Nephron progenitor cell (in vitro differentiated cells): Measurements from ENCODE around the gene TMPRSS11F.

Source experiments
- DNase-seq: peaks from one replicate; pipeline ENCODE4 v3.0.0; 2021
- H3K27ac Mint-ChIP-seq: 2 replicates; pipeline ENCODE4 v1.8.0; 2021; ENCODE audit warnings: mild to moderate bottlenecking, moderate library complexity, mixed read lengths
- H3K27me3 Mint-ChIP-seq: 2 replicates; pipeline ENCODE4 v1.8.0; 2021; ENCODE audit warnings: mild to moderate bottlenecking, low read depth, mixed read lengths; ENCODE audit not compliant: poor library complexity
- H3K36me3 Mint-ChIP-seq: 2 replicates; pipeline ENCODE4 v1.8.0; 2021; ENCODE audit warnings: low read depth, mixed read lengths
- H3K4me1 Mint-ChIP-seq: 2 replicates; pipeline ENCODE4 v1.8.0; 2021; ENCODE audit warnings: mixed read lengths
- H3K4me3 Mint-ChIP-seq: 2 replicates; pipeline ENCODE4 v1.8.0; 2021; ENCODE audit warnings: mild to moderate bottlenecking, moderate library complexity, mixed read lengths
- H3K9me3 Mint-ChIP-seq: 2 replicates; pipeline ENCODE4 v1.8.0; 2021; ENCODE audit warnings: mild to moderate bottlenecking, moderate library complexity, mixed read lengths
- TF ChIP-seq, protein P1 (sequence below): fragments of 200-600 bp; sonication (generic); IDR thresholded peaks from 2 replicates; pipeline ENCODE4 v1.5.0; 2021; ENCODE audit warnings: antibody characterized with exemption

Gene TMPRSS11F

DNA sequence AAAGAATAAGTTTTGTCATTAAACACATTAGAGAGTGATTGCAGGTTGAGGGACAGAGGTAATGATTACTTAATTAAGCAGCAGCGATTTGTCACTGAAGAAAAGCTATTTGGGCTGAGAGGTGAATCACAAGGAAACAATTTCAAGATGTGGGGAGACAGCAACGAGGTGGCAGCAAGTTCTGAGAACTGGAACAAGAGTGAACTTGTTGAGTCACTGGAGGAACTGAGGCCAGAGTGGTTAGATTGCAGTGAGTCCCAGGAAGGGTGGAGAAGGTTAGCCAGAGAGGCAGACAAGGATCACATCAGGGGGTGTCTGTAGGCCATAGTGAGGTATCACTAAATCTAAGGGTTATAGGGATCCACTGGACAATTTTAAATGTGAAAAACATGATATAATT is 108.5 kb downstream of the TMPRSS11F start:
- no peak for DNase-seq
- H3K4me3 Mint-ChIP-seq, result no peak overlapping the region
- peaks cover 12% of the 10 kb centered on the region for H3K4me1 Mint-ChIP-seq
- no peaks in the 10 kb centered on the region for H3K27me3 Mint-ChIP-seq
- TF ChIP-seq, protein P1, sequence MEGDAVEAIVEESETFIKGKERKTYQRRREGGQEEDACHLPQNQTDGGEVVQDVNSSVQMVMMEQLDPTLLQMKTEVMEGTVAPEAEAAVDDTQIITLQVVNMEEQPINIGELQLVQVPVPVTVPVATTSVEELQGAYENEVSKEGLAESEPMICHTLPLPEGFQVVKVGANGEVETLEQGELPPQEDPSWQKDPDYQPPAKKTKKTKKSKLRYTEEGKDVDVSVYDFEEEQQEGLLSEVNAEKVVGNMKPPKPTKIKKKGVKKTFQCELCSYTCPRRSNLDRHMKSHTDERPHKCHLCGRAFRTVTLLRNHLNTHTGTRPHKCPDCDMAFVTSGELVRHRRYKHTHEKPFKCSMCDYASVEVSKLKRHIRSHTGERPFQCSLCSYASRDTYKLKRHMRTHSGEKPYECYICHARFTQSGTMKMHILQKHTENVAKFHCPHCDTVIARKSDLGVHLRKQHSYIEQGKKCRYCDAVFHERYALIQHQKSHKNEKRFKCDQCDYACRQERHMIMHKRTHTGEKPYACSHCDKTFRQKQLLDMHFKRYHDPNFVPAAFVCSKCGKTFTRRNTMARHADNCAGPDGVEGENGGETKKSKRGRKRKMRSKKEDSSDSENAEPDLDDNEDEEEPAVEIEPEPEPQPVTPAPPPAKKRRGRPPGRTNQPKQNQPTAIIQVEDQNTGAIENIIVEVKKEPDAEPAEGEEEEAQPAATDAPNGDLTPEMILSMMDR, result no peak
- H3K9me3 Mint-ChIP-seq, result no peaks in the 10 kb centered on the region
- H3K27ac Mint-ChIP-seq, result no peak overlapping the region
- no peaks in the 10 kb centered on the region for H3K36me3 Mint-ChIP-seq

DNA sequence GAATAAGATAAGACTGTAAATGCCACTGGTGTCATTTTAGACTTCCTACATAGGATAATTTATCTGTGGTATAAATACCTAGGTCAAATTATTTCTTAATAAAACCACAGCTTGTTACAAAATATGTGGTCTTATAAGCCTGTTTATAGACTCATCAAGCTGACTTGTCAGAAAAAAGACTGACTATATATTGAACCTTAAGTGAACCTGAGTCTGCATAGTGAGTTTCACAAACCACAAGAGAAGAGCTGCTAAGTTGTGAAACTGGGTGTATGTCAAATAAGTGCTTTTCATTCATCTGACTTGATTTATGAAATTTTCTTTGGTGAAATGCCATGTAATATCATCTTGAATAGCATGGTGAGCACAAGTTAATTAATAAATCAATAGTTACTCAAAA is 118.0 kb downstream of the TMPRSS11F start:
- DNase-seq, result no peak
- TF ChIP-seq, protein P1, result no peak
- H3K27me3 Mint-ChIP-seq, result no peaks in the 10 kb centered on the region
- H3K4me1 Mint-ChIP-seq, result no peaks in the 10 kb centered on the region
- no peak overlapping the region for H3K27ac Mint-ChIP-seq
- H3K36me3 Mint-ChIP-seq, result no peaks in the 10 kb centered on the region
- H3K4me3 Mint-ChIP-seq, result no peak overlapping the region
- H3K9me3 Mint-ChIP-seq, result no peaks in the 10 kb centered on the region
